Colonic mucosa (tissue), 4 donors: Measurements from ENCODE around the gene CHGA. TPM values are rescaled to one million over a fixed set of nuclear protein-coding genes. Genes with fewer than 3 reads are reported as not detected.

ENCODE experiments used
- DNase-seq: peaks from one replicate; pipeline ENCODE4 v3.0.0-alpha.2; 2020
- H3K27ac ChIP-seq: fragments of 200-600 bp; one replicate; pipeline ENCODE4 v1.8.0; 2021
- H3K27me3 ChIP-seq: fragments of 200-600 bp; one replicate; pipeline ENCODE4 v1.8.0; 2021
- H3K36me3 ChIP-seq: fragments of 200-600 bp; one replicate; pipeline ENCODE4 v1.8.0; 2021
- H3K4me1 ChIP-seq: fragments of 200-600 bp; one replicate; pipeline ENCODE4 v1.8.0; 2021; ENCODE audit warnings: mild to moderate bottlenecking
- H3K4me3 ChIP-seq: fragments of 200-600 bp; one replicate; pipeline ENCODE4 v1.8.0; 2021
- H3K9ac ChIP-seq, 2 donors: one replicate each; pipeline ENCODE4 v1.7.0; 2013; ENCODE audit warnings: control low read depth in 2 of 2, low read depth in 2 of 2, low read length in 2 of 2
- H3K9me3 ChIP-seq: fragments of 200-600 bp; one replicate; pipeline ENCODE4 v1.8.0; 2021
- intact Hi-C: fragments of 100-400 bp; cut with DNase I; formaldehyde crosslinking; loops from one replicate; pipeline ENCODE4 v1.14.1; 2022
- total RNA-seq, 2 donors: library from RNA; stranded (reverse); fragmentation: NEBNext Ultra II Directional in 1 of 2; extraction: Animal tissue kit (Norgen Biotek cat#: 25700) in 1 of 2; gene quantifications; one replicate each; pipeline ENCODE4 v1.2.1, GENCODE V29; 2021
- TF ChIP-seq, protein P1 (sequence below): fragments of 200-600 bp; IDR thresholded peaks from one replicate; pipeline ENCODE4 v1.8.0; 2022; ENCODE audit warnings: antibody characterized with exemption, mild to moderate bottlenecking
- donor health status: healthy.
- donor health status: DM: no; HTN: no; CAD: no.
- donor health status: DM: no; HTN: no; CAD: no.

The CHGA gene
- total RNA-seq, 2 donors from 2014 or later = 137 to 326 TPM

DNA sequence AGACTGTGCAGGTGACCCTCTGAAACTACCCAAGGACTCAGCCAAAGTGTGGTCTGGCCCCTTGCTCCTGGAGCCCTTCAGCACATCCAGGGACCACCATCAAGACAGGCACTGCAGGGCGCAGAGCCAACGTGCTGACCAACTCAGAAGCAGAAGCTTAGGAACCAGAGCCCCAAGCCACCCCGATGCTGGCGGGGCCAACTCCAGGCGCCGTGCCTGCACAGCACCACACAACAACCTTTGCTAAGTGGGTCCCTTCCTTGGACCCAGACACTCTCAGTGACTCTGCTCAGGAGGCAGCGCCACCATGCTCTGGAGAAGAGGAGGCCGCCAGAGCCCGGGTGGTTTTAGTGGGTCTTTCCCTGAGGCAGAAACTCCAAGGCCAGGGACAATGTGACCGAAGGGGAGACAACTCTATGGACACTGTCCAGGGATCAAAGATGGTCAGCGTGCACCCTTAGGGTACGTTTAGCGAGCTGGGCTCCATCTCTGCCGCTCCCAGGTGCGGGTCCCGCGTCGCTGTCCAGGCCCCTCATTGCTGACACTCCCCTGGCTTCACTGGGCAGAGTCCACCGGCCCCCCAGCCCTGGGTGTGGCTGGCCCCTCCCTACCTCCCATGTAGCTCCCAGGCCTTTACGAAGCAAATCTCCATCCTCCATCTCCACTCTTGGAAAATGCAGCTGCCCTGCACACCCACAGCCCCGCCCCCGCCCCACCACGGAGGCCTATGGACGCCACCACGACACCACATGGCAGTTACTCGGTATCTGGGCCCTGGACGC, 16.1 kb downstream of the CHGA start:
- Histone ChIP-seq H3K4me3 (no peak overlapping the region), H3K4me1 (no peaks in the 10 kb centered on the region), H3K27me3 (no peaks in the 10 kb centered on the region), H3K9me3 (no peaks in the 10 kb centered on the region), H3K27ac (no peak overlapping the region), H3K9ac (no peak overlapping the region), H3K36me3 (peaks cover 5% of the 10 kb centered on the region)
- no peak for DNase-seq
- intact Hi-C loops = no loop called here
- TF ChIP-seq, protein P1, sequence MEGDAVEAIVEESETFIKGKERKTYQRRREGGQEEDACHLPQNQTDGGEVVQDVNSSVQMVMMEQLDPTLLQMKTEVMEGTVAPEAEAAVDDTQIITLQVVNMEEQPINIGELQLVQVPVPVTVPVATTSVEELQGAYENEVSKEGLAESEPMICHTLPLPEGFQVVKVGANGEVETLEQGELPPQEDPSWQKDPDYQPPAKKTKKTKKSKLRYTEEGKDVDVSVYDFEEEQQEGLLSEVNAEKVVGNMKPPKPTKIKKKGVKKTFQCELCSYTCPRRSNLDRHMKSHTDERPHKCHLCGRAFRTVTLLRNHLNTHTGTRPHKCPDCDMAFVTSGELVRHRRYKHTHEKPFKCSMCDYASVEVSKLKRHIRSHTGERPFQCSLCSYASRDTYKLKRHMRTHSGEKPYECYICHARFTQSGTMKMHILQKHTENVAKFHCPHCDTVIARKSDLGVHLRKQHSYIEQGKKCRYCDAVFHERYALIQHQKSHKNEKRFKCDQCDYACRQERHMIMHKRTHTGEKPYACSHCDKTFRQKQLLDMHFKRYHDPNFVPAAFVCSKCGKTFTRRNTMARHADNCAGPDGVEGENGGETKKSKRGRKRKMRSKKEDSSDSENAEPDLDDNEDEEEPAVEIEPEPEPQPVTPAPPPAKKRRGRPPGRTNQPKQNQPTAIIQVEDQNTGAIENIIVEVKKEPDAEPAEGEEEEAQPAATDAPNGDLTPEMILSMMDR = no peak

DNA sequence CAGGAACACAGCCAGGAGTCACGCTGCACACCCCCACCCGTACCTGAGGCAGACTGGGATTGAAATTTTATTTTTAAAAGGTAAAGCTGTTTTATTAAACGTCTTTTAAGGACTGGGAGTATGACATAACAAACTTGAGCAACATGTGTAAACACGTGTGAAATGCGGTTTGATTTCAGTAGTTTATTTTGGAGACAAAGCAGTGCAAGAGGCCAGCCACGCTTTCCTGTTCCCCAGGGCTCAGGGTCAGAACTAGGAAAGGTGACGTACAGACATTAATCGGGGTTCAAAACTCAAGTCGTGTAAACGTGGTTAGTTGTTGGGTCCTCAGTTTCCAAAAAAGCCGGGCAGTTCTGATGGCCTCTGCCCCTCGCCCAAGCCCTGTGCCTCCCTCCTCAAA, 16.7 kb downstream of the CHGA start:
- TF ChIP-seq, protein P1 = no peak
- H3K4me1 ChIP-seq = no peaks in the 10 kb centered on the region
- no peak overlapping the region for H3K27ac ChIP-seq
- H3K36me3 ChIP-seq = peaks cover 5% of the 10 kb centered on the region
- intact Hi-C loops = no loop called here
- no peaks in the 10 kb centered on the region for H3K9me3 ChIP-seq
- H3K9ac ChIP-seq = no peak overlapping the region
- DNase-seq = no peak
- no peaks in the 10 kb centered on the region for H3K27me3 ChIP-seq
- H3K4me3 ChIP-seq = no peak overlapping the region

DNA sequence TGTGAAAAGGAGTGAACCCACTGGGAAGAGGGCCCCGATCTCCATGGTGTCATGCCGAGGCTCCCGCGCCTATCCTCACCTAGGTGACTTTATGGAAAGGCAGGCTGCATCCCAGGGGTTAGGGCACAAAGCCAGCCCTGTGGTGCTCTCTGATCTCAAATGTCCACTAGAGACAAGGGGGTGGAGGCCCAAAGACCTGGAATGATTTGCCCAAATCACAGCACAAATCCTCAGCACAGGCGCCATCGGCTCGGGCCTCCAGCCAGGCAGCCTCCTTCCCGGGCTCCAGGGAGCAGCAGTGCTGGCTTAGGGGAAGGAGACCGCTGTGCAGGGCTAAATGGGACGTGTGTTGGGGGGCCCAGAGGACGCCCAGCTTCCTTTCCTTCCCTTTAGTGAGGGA, 17.6 kb downstream of the CHGA start:
- Histone ChIP-seq H3K27ac (no peak overlapping the region), H3K27me3 (no peaks in the 10 kb centered on the region), H3K9ac (no peak overlapping the region), H3K36me3 (peaks cover 5% of the 10 kb centered on the region), H3K4me3 (no peak overlapping the region), H3K9me3 (no peaks in the 10 kb centered on the region), H3K4me1 (no peaks in the 10 kb centered on the region)
- intact Hi-C loops = no loop called here
- DNase-seq = no peak
- TF ChIP-seq, protein P1 = no peak

DNA sequence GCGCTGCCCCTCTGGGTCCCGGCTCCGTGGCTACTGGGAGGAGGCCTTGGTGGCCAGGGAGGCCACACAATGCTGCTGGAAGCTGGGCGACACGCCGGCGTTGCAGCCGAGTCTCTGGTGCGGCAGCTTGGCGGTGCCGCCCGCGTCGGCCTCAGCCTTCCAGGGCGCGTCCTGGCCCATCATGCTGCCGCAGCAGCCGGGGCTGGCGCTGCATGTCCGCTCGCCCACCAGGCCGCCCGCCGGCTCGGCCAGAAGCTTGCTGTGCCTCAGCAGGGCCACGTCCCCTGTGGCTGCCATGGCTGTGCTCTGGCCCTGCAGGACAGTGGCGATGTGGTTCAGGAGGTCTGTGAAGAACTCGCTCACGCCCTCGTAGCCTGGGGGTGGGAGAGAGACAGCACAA, 18.6 kb downstream of the CHGA start:
- Histone ChIP-seq H3K36me3 (no peaks in the 10 kb centered on the region), H3K27me3 (no peaks in the 10 kb centered on the region), H3K4me1 (peaks cover 2% of the 10 kb centered on the region), H3K4me3 (no peak overlapping the region), H3K27ac (no peak overlapping the region), H3K9me3 (no peaks in the 10 kb centered on the region), H3K9ac (no peak overlapping the region)
- DNase-seq = no peak
- intact Hi-C loops = no loop called here
- TF ChIP-seq, protein P1 = no peak

DNA sequence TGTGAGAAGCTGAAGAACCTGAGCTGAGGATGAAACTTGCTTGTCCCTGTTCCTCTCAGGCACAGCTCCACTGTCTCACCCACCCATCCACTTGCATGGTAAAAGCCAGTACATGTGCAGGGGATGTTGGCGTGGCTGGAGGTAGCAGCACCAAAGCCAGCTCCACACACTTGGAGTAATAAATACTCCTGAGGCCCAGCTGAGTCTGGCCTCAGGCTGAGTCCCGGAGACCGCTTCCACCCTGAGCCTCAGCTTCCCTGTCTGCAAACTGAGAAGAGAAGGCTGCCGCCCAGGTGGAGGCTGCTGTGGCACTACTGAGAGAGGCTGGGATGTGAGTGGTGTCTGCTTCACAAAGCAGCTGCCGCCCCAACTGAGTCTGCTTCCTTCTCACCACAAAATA, 19.2 kb downstream of the CHGA start:
- Histone ChIP-seq H3K27ac (no peak overlapping the region), H3K4me1 (peaks cover 6% of the 10 kb centered on the region), H3K27me3 (no peaks in the 10 kb centered on the region), H3K9ac (no peak overlapping the region), H3K36me3 (no peaks in the 10 kb centered on the region), H3K9me3 (no peaks in the 10 kb centered on the region), H3K4me3 (no peak overlapping the region)
- TF ChIP-seq, protein P1 = no peak
- no peak for DNase-seq
- intact Hi-C loops = no loop called here
